ENCODE results near the gene KPTN. TPM values are rescaled to one million over a fixed set of nuclear protein-coding genes. Genes with fewer than 3 reads are reported as not detected.
A peak's percentile ranks its signal among the peaks of the same experiment; 100 is the strongest.

Gene KPTN
- total and polyA plus RNA-seq, 2 of the 13 experiments (the other 11 are each of a cell fraction or from before 2014, with no cell fraction given): 9.1 to 13.3 TPM

GRCh38 chr19:47523473-47523872 is 39.5 kb upstream of the KPTN start:
- no peak for ATAC-seq
- no TSS peak for BruUV-seq (replicated peaks)
- H2AFZ ChIP-seq (ENCODE audit: low read length): no peak overlapping the region
- TF ChIP-seq SOX5 (CRISPR knock-in tag; IDR thresholded peaks at IDR 0.05; ENCODE audit: borderline replicate concordance) (peak; percentile 86), GATAD2A (CRISPR knock-in tag; IDR thresholded peaks at IDR 0.05) (0 out of 2 replicates have a peak, but pooled peaks have one; percentile 19), RORA (CRISPR knock-in tag; IDR thresholded peaks at IDR 0.05) (no peak), HOXA5 (CRISPR knock-in tag; IDR thresholded peaks at IDR 0.05) (no peak), ARID4A (CRISPR knock-in tag; IDR thresholded peaks at IDR 0.05; ENCODE audit: borderline replicate concordance) (peak; percentile 30; the same call in 1 of the 2 replicates), REL (CRISPR knock-in tag; conservative IDR thresholded peaks at IDR 0.05) (no peak), ZFY (CRISPR knock-in tag; IDR thresholded peaks at IDR 0.05) (no peak), ZNF263 (CRISPR knock-in tag; IDR thresholded peaks at IDR 0.05) (0 out of 2 replicates have a peak, but pooled peaks have one; percentile 19), ARID5B (CRISPR knock-in tag; IDR thresholded peaks at IDR 0.05) (peak; percentile 28; the same call in 1 of the 2 replicates), ETV5 (CRISPR knock-in tag; IDR thresholded peaks at IDR 0.05; ENCODE audit: borderline replicate concordance) (peak; percentile 64; the same call in 1 of the 2 replicates), SAP130 (CRISPR knock-in tag; IDR thresholded peaks at IDR 0.05; ENCODE audit: low read depth) (peak; percentile 30; the same call in 1 of the 2 replicates), FOXP4 (CRISPR knock-in tag; IDR thresholded peaks at IDR 0.05) (peak; percentile 76), TBX2 (CRISPR knock-in tag; IDR thresholded peaks at IDR 0.05; ENCODE audit: borderline replicate concordance) (peak; percentile 24; the same call in 1 of the 2 replicates), SMC3 (IDR thresholded peaks at IDR 0.05; ENCODE audit: low read length) (no peak), RXRB (CRISPR knock-in tag; IDR thresholded peaks at IDR 0.05; ENCODE audit: borderline replicate concordance) (peak; percentile 57), MXD3 (CRISPR knock-in tag; IDR thresholded peaks at IDR 0.05) (no peak)

More at GRCh38 chr19:47523473-47523872, 39.5 kb upstream of the KPTN start:
- H4K20me1 ChIP-seq (ENCODE audit: insufficient read depth, low read length): no peaks in the 10 kb centered on the region
- H3K9ac ChIP-seq (ENCODE audit: insufficient read depth, low read depth, low read length): no peak overlapping the region
- no peaks in the 10 kb centered on the region for H3K36me3 ChIP-seq (replicated peaks in 1 of 2; ENCODE audit: control insufficient read depth in 1 of 2, insufficient read depth in 2 of 2, low read length in 2 of 2)
- DNase-seq (ENCODE audit: low spot score) (peak; percentile 37), FAIRE-seq (no peak)
- H3K4me2 ChIP-seq (ENCODE audit: low read depth, low read length): peak overlapping the region; percentile 46; the same call in 1 of the 2 replicates
- intact Hi-C loops (cut with micrococcal nuclease; ENCODE audit: unreplicated experiment): no loop called here
- H3K27ac ChIP-seq (ENCODE audit: extremely low read length, insufficient read depth, low read length): no peak overlapping the region
- in situ Hi-C loops (cut with HindIII; ENCODE audit: extremely low pct_ligation_motif_present, low pct_unique_long_range_greater_than_20kb): no loop called here
- POLR2A ChIA-PET: no interaction called here
- no peaks in the 10 kb centered on the region for H3K9me3 ChIP-seq (ENCODE audit: low read length)
- 2% methylated on average over 7 of the region's 7 CpGs for WGBS (ENCODE audit: low lambda C conversion rate)
- peaks cover 53% of the 10 kb centered on the region for H3K4me1 ChIP-seq (ENCODE audit: insufficient read depth, low read length)
- H3K27me3 ChIP-seq (ENCODE audit: control insufficient read depth in 1 of 2, insufficient read depth in 2 of 2, low read length in 2 of 2): peaks cover 0 to 20% of the 10 kb centered on the region in 2 experiments; a peak in 3 of 5 replicates
- no peaks in the 10 kb centered on the region for H3K79me2 ChIP-seq (ENCODE audit: insufficient read depth, low read length)
- no peak overlapping the region for H3K4me3 ChIP-seq (replicated peaks in 1 of 3; ENCODE audit: insufficient read depth in 1 of 3, low read depth in 2 of 3, low read length in 3 of 3)
- CTCF ChIA-PET (ENCODE audit: low intra/inter-chr PET ratio, low total read pairs): no interaction called here
